GM19324 (cell line): ENCODE measurements around the gene SNX25.
"Not testable (repeated sequence)": the region's sequence is repeated elsewhere in the genome, so short reads cannot be mapped to it uniquely, and the experiment has no call there.

ENCODE experiments used
- ATAC-seq: cut with Tn5 transposase; IDR thresholded peaks from one replicate; pipeline ENCODE4 v1.9.1; 2021; ENCODE audit warnings: mild to moderate bottlenecking, moderate library complexity; ENCODE audit not compliant: unreplicated experiment, low FRiP score

Gene SNX25

GRCh38 chr4:185332575-185333464, 123.4 kb downstream of the SNX25 start:
- ATAC-seq, result peak; percentile 60

GRCh38 chr4:185334326-185334725, 124.9 kb downstream of the SNX25 start:
- no peak for ATAC-seq

DNA sequence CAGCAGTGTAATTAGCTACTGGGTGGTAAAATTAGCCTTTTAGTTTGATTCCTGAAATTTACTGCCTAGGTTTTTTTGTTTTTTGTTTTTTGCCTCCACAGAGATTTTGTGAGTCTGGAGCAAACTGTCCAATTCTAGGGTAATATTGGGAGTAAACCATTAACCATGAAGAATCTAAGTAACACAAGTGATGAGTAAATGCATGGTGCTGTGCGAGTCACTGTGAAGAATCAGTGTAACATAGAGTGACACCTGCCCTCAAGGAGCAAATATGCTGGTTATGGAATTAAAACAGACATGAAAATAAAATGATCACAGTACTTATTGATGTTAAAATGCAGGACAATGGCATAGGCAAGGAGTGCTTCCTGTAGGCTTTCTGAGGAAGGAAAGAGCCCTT, 126.2 kb downstream of the SNX25 start:
- no peak for ATAC-seq

GRCh38 chr4:185339941-185340340, 130.5 kb downstream of the SNX25 start:
- no peak for ATAC-seq

GRCh38 chr4:185341377-185341776, 132.0 kb downstream of the SNX25 start:
- no peak for ATAC-seq

DNA sequence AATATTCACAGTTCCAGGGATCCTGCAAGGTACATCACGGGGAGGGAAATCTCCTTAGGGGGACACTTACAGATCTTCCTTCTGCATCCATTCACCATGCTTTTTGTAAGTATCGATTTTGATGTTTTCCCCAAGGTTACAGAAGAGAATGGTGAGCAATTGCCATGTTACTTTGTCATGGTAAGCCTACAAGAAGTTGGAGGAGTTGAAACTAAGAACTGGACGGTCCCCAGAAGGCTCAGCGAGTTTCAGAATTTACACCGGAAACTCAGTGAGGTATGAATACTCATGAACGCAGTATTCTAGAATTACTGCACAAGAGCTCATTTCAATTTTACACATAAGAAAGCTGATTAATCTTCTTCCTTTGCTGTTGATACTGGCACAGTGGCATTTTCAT, 132.4 kb downstream of the SNX25 start:
- ATAC-seq, result peak; percentile 68

GRCh38 chr4:185343726-185344581, 134.6 kb downstream of the SNX25 start:
- ATAC-seq, result no peak

DNA sequence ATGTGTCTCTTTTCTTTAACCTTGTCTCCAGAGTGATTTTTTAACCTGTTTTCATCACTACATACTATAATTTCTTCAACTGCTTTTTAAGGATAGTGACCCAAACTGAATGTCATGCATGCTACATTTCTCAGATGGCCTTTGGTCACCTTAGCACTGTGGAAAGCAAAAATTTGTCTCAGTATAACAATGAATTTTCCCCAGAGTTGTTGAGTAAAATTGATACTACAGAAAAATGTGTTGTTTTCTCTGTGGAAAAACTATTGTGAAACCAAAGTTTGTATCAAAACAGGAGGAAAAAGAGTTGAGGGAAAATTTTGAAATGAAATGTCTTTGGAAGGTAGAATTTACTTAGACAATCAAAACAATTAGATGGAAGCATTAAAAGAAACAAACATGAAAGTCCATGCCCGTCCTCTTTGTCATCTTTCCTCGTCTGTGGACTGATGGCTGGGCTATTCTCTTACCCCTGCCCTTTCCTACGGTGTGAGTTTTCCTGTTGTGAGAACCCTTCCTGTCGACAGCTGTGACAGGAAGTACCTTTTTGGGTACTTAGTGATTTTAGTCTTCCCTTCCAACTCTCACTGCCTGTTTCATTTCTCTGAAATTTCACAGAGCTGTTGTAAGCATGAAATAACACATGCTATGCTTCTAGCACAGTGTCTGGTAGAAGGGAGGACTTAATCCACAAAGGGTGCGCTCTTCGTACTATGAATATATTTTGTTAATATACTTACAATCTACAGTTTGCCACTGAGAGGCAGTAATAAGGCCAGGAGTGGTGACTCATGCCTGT, 135.5 kb downstream of the SNX25 start:
- ATAC-seq, result no peak

DNA sequence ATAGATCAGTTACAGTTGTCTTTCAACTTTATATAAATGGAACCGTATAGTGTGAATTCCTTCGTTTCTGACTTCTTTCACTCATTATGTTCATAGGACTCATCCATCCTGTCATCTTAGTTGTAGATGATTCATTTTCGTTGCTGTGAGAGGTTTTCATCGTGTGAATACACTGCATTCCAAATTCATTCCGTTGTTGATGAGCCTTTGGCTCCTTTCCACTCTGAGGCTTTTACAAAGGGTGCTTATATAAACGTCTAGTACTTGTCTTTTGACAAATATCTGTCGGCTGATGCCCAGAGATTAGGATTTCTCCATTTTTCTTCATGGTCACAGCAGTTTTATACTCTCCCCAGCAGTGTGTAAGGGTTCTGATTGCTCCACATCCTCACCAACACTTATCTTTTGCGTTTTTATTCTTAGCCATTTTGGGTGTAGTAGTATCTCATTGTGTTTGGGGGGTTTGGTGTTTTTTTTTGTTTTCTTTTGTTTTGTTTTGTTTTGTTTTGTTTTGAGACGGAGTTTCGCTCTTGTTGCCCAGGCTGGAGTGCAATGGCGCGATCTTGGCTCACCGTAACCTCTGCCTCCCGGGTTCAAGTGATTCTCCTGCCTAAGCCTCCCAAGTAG, 137.7 kb downstream of the SNX25 start:
- no peak for ATAC-seq

DNA sequence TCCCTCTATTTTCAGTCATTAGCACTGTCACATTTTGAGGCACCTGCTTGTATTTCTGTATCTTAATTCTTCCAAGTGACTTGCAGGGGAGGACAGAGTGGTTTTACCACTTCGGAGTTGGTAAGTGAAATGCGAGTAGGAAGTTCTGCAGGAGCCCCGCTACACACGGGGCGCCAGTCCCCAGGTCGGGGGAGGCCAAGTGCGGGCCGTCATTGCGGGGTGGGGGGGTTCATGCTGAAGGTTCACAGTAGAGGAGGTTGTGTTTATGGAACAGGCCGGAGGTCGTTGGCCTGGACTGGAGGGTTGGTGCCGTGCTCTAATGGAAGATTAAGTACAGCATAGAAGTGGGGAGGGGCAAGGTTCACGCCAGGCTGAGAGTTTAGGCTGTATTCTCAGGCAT, 142.3 kb downstream of the SNX25 start:
- ATAC-seq, result no peak

- ATAC-seq, result no peak
Observed at GRCh38 chr4:185352202-185352601, 142.8 kb downstream of the SNX25 start.

GRCh38 chr4:185352741-185353140, 143.3 kb downstream of the SNX25 start:
- no peak for ATAC-seq

DNA sequence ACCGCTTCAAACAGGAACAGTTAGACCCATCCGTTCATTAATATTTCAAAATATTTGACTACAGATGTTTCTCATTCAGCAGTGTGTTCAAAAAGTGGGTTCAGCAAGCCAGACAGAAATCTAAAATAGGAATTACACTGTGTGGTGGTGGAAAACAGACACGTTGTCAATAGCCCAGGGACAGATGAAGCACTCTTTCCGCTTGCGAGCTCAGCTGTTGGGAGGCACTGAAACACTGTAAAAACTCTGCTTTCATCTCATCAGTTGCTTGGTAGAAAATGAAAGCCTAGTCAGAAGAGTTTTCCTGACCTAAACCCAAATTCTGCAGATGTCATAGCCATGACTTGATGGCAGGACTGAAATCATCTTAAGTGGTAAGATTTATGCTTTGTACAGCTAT, 147.8 kb downstream of the SNX25 start:
- ATAC-seq, result no peak

- no peak for ATAC-seq
Observed at GRCh38 chr4:185357733-185358440, 148.5 kb downstream of the SNX25 start.

- no peak for ATAC-seq
Observed at GRCh38 chr4:185358514-185358913, 149.1 kb downstream of the SNX25 start.

DNA sequence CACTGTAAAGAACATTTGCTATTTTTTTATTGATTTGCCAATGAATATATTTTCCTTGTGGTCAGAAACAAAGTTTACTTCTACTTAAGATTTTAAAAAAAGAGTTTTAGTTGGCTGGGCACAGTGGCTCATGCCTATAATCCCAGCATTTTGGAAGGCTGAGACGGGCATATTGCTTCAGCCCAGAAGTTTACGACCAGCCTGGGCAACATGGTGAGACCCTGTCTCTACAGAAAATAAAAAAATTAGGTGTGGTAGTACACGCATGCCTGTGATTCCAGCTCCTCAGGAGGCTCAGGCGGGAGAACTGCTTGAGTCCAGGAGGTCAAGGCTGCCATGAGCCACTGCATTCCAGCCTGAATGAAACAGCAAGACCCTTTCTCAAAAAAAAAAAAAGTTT, 149.6 kb downstream of the SNX25 start:
- no peak for ATAC-seq

DNA sequence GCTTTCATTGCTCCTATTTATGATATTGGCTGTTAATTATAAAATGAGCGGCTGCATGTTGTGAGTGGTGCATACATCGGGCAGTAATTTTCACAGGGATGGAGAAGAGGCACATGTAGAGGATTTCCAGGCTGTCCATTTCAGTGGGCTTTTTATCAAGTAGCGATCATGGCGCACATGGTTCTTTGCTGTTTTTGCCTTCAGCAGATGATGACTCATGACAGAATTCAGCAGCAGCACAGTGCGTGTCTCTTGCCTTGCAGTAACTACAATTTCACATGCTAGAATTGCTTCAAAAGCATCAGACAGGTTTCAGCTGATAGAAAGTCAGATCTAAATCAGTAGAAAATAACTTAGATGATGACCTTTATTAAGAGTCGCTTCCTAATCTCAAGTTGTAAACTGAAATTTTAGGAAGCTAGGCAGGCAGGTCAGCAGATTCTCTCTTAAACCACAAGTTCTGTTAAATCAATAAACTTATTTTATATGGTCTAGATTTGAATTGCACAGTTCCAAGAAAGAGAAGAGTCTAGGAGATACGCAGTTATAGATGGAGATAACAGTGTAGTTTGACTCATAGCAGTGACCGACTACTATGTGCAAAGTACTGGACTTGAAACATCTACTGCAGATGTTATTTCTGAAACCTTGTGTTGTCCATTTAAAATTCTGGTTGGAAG, 150.5 kb downstream of the SNX25 start:
- no peak for ATAC-seq

- no peak for ATAC-seq
Observed at GRCh38 chr4:185361872-185362271, 152.5 kb downstream of the SNX25 start.

GRCh38 chr4:185362570-185362969, 153.2 kb downstream of the SNX25 start:
- not testable (repeated sequence) for ATAC-seq
